Measurements from ENCODE around the gene ARHGAP6. TPM values are rescaled to one million over a fixed set of nuclear protein-coding genes. Genes with fewer than 3 reads are reported as not detected.

ARHGAP6 gene
- total and polyA plus RNA-seq, 9 of the 15 experiments (the other 6 are each of a cell fraction or from before 2014, with no cell fraction given) = 12.5 to 63.6 (median 41.8) TPM

- H4K20me1 ChIP-seq (replicated peaks; ENCODE audit: control insufficient read depth, insufficient read depth, low read length) = no peaks in the 10 kb centered on the region
- POLR2A ChIA-PET = no interaction called here
- H3K27me3 ChIP-seq (ENCODE audit: control insufficient read depth in 2 of 2, insufficient read depth in 2 of 2, low read length in 2 of 2) = no peaks in the 10 kb centered on the region
- no peaks in the 10 kb centered on the region for H3K9me3 ChIP-seq (replicated peaks; ENCODE audit: control insufficient read depth, insufficient read depth, low read depth, low read length)
- in situ Hi-C loops (cut with MboI) = no loop called here
- no peak for ATAC-seq
- no peak overlapping the region for H3K9ac ChIP-seq (ENCODE audit: insufficient read depth in 1 of 2, low read depth in 2 of 2, low read length in 2 of 2)
- no peak for DNase-seq (ENCODE audit: extremely low read depth in 1 of 4, low spot score in 3 of 4)
- H3K79me2 ChIP-seq (ENCODE audit: control insufficient read depth, insufficient read depth, low read length) = no peaks in the 10 kb centered on the region
- TF ChIP-seq MLLT1 (IDR thresholded peaks at IDR 0.05) = no peak
- no peak for TF ChIP-seq ADNP (tag; IDR thresholded peaks at IDR 0.05)
- TF ChIP-seq FOSL1 (tag; conservative IDR thresholded peaks at IDR 0.05) = no peak
- no peak for TF ChIP-seq RBM15 (IDR thresholded peaks at IDR 0.05; ENCODE audit: insufficient read depth, low read length)
- TF ChIP-seq SAP30 (IDR thresholded peaks at IDR 0.05; ENCODE audit: borderline replicate concordance, insufficient read depth, low read depth, low read length, poor library complexity, severe bottlenecking) = no peak
- TF ChIP-seq CAMTA2 (CRISPR knock-in tag; conservative IDR thresholded peaks at IDR 0.05) = no peak
- TF ChIP-seq PHF8 (IDR thresholded peaks at IDR 0.05; ENCODE audit: borderline replicate concordance, low read length) = no peak
- TF ChIP-seq ID3 (CRISPR knock-in tag; IDR thresholded peaks at IDR 0.05) = no peak
- TF ChIP-seq ID3 (tag; IDR thresholded peaks at IDR 0.05) = no peak
- no peak for TF ChIP-seq BRD4 (IDR thresholded peaks at IDR 0.05)
- no peak for TF ChIP-seq SP2 (IDR thresholded peaks at IDR 0.05; ENCODE audit: extremely low read depth, low read depth, low read length, poor library complexity, severe bottlenecking)
- TF ChIP-seq RNF219 (CRISPR knock-in tag; IDR thresholded peaks at IDR 0.05) = no peak
- TF ChIP-seq KDM5B (IDR thresholded peaks at IDR 0.05; ENCODE audit: insufficient replicate concordance, low read depth, low read length) = no peak
- no peak for TF ChIP-seq TEAD4 (IDR thresholded peaks at IDR 0.05; ENCODE audit: low read length)
- no peak for TF ChIP-seq TEAD4 (CRISPR knock-in tag; IDR thresholded peaks at IDR 0.05; ENCODE audit: borderline replicate concordance)
- TF ChIP-seq ZNF444 (CRISPR knock-in tag; IDR thresholded peaks at IDR 0.05) = no peak
- H3K27ac ChIP-seq (ENCODE audit: extremely low read depth, low read depth, low read length) = no peak overlapping the region
- no peaks in the 10 kb centered on the region; a peak in 1 of 5 replicates for H3K4me1 ChIP-seq (replicated peaks in 1 of 2; ENCODE audit: control insufficient read depth in 2 of 2, insufficient read depth in 2 of 2, low read length in 2 of 2)
- CTCF ChIA-PET (ENCODE audit: low intra/inter-chr PET ratio) = interaction anchor here (0.6 kb wide), 1 partner anchor 73 kb away, joined by 3 read pairs; no protein-coding TSS in a partner anchor
- H3K36me3 ChIP-seq (ENCODE audit: control insufficient read depth, insufficient read depth, low read length) = peaks cover 24% of the 10 kb centered on the region; the same call in 2 of the 3 replicates
- BruUV-seq (replicated peaks) = no TSS peak
- intact Hi-C loops (cut with micrococcal nuclease) = no loop called here
- no peak overlapping the region for H3K4me2 ChIP-seq (ENCODE audit: insufficient read depth, low read length)
- WGBS (ENCODE audit: insufficient coverage, low coverage, missing lambda C conversion rate) = 84% methylated on average over 2 of the region's 2 CpGs
- H3K4me3 ChIP-seq = no peak overlapping the region
- no peak overlapping the region for H2AFZ ChIP-seq (ENCODE audit: low read depth, low read length)
- no peak for FAIRE-seq
- no peaks in the 10 kb centered on the region for H3K9me1 ChIP-seq (ENCODE audit: control insufficient read depth, insufficient read depth, low read length)
Measured at GRCh38 chrX:11196476-11196875, 469.2 kb downstream of the ARHGAP6 start.
